LNCAP (cell line): ENCODE measurements around the gene ZBTB11.

Source experiments
- CTCF ChIP-seq: fragments of 450-650 bp; IDR thresholded peaks from 2 replicates; pipeline ENCODE4 v1.5.1; 2017; ENCODE audit warnings: mild to moderate bottlenecking

Gene ZBTB11

GRCh38 chr3:101667331-101667730 lies 9.6 kb downstream of the ZBTB11 start:
- no peak for TF ChIP-seq CTCF

- TF ChIP-seq CTCF: no peak
These were observed 11.1 kb downstream of the ZBTB11 start for GRCh38 chr3:101665851-101666250.

- TF ChIP-seq CTCF: no peak
These were observed 11.6 kb downstream of the ZBTB11 start for GRCh38 chr3:101665357-101665756.

GRCh38 chr3:101660714-101661113 lies 16.2 kb downstream of the ZBTB11 start:
- no peak for TF ChIP-seq CTCF

GRCh38 chr3:101656651-101657050 lies 20.3 kb downstream of the ZBTB11 start:
- TF ChIP-seq CTCF: no peak

- TF ChIP-seq CTCF: no peak
These were observed 30.2 kb downstream of the ZBTB11 start for GRCh38 chr3:101646726-101647125.

- TF ChIP-seq CTCF: no peak
These were observed 32.9 kb downstream of the ZBTB11 start for GRCh38 chr3:101643861-101644613.
